ENCODE results near the gene FAM234A.
"Not testable (repeated sequence)": the region's sequence is repeated elsewhere in the genome, so short reads cannot be mapped to it uniquely, and the experiment has no call there.

The FAM234A gene

GRCh38 chr16:194516-194915, 40.1 kb upstream of the FAM234A start:
- no peak overlapping the region for H3K9ac ChIP-seq
- no peaks in the 10 kb centered on the region for H3K27me3 ChIP-seq (ENCODE audit: control insufficient read depth, insufficient read depth, low read length)
- H3K4me2 ChIP-seq (ENCODE audit: low read length) = no peak overlapping the region
- TF ChIP-seq CTCF (IDR thresholded peaks at IDR 0.05) = no peak
- no peaks in the 10 kb centered on the region for H3K4me1 ChIP-seq
- no peak overlapping the region for H2AFZ ChIP-seq
- no peaks in the 10 kb centered on the region for H3K9me3 ChIP-seq (ENCODE audit: control insufficient read depth, low read length)
- H3K27ac ChIP-seq = no peak overlapping the region
- peaks cover 6% of the 10 kb centered on the region for H3K79me2 ChIP-seq
- H3K36me3 ChIP-seq (ENCODE audit: control insufficient read depth, insufficient read depth, low read length) = no peaks in the 10 kb centered on the region
- H3K4me3 ChIP-seq (ENCODE audit: low read depth, low read length) = no peak overlapping the region

GRCh38 chr16:200388-200787, 34.2 kb upstream of the FAM234A start:
- H3K4me2 ChIP-seq (ENCODE audit: low read length) = no peak overlapping the region
- H3K9me3 ChIP-seq (ENCODE audit: control insufficient read depth, low read length) = no peaks in the 10 kb centered on the region
- no peak overlapping the region for H3K27ac ChIP-seq
- no peak overlapping the region for H3K4me3 ChIP-seq (ENCODE audit: low read depth, low read length)
- no peak overlapping the region for H2AFZ ChIP-seq
- H3K4me1 ChIP-seq = no peaks in the 10 kb centered on the region
- no peak overlapping the region for H3K9ac ChIP-seq
- TF ChIP-seq CTCF (IDR thresholded peaks at IDR 0.05) = no peak
- H3K36me3 ChIP-seq (ENCODE audit: control insufficient read depth, insufficient read depth, low read length) = no peaks in the 10 kb centered on the region
- peaks cover 8% of the 10 kb centered on the region for H3K79me2 ChIP-seq
- no peaks in the 10 kb centered on the region for H3K27me3 ChIP-seq (ENCODE audit: control insufficient read depth, insufficient read depth, low read length)

- no peak for TF ChIP-seq CTCF (IDR thresholded peaks at IDR 0.05)
- Histone ChIP-seq H3K9me3 (ENCODE audit: control insufficient read depth, low read length) (no peaks in the 10 kb centered on the region), H3K4me1 (no peaks in the 10 kb centered on the region), H3K36me3 (ENCODE audit: control insufficient read depth, insufficient read depth, low read length) (no peaks in the 10 kb centered on the region), H3K79me2 (peaks cover 8% of the 10 kb centered on the region), H3K27me3 (ENCODE audit: control insufficient read depth, insufficient read depth, low read length) (no peaks in the 10 kb centered on the region), H2AFZ (no peak overlapping the region), H3K9ac (no peak overlapping the region), H3K27ac (no peak overlapping the region), H3K4me3 (ENCODE audit: low read depth, low read length) (no peak overlapping the region), H3K4me2 (ENCODE audit: low read length) (no peak overlapping the region)
Observed at GRCh38 chr16:203246-203645, 31.4 kb upstream of the FAM234A start.

GRCh38 chr16:204046-204445, 30.6 kb upstream of the FAM234A start:
- not testable (repeated sequence) for H3K4me3 ChIP-seq (ENCODE audit: low read depth, low read length); H3K27me3 ChIP-seq (ENCODE audit: control insufficient read depth, insufficient read depth, low read length); H3K27ac ChIP-seq; H2AFZ ChIP-seq; H3K4me1 ChIP-seq; H3K9ac ChIP-seq; H3K36me3 ChIP-seq (ENCODE audit: control insufficient read depth, insufficient read depth, low read length); H3K4me2 ChIP-seq (ENCODE audit: low read length); H3K79me2 ChIP-seq; H3K9me3 ChIP-seq (ENCODE audit: control insufficient read depth, low read length)

- not testable (repeated sequence) for H3K79me2 ChIP-seq; H3K27ac ChIP-seq; H3K4me1 ChIP-seq; H2AFZ ChIP-seq; H3K27me3 ChIP-seq (ENCODE audit: control insufficient read depth, insufficient read depth, low read length); H3K36me3 ChIP-seq (ENCODE audit: control insufficient read depth, insufficient read depth, low read length); H3K4me2 ChIP-seq (ENCODE audit: low read length); H3K4me3 ChIP-seq (ENCODE audit: low read depth, low read length); H3K9me3 ChIP-seq (ENCODE audit: control insufficient read depth, low read length); H3K9ac ChIP-seq
Observed at GRCh38 chr16:209359-209758, 25.3 kb upstream of the FAM234A start.

- not testable (repeated sequence) for H3K9me3 ChIP-seq (ENCODE audit: control insufficient read depth, low read length); H2AFZ ChIP-seq; H3K4me2 ChIP-seq (ENCODE audit: low read length); H3K36me3 ChIP-seq (ENCODE audit: control insufficient read depth, insufficient read depth, low read length); H3K27ac ChIP-seq; H3K4me3 ChIP-seq (ENCODE audit: low read depth, low read length); H3K9ac ChIP-seq; H3K27me3 ChIP-seq (ENCODE audit: control insufficient read depth, insufficient read depth, low read length); H3K4me1 ChIP-seq
- H3K79me2 ChIP-seq = peaks cover 21% of the 10 kb centered on the region
Observed at GRCh38 chr16:211631-212180, 22.9 kb upstream of the FAM234A start.
